ENCODE measurements around the gene SKIC8.
A peak's percentile ranks its signal among the peaks of the same experiment; 100 is the strongest.

Gene SKIC8

DNA sequence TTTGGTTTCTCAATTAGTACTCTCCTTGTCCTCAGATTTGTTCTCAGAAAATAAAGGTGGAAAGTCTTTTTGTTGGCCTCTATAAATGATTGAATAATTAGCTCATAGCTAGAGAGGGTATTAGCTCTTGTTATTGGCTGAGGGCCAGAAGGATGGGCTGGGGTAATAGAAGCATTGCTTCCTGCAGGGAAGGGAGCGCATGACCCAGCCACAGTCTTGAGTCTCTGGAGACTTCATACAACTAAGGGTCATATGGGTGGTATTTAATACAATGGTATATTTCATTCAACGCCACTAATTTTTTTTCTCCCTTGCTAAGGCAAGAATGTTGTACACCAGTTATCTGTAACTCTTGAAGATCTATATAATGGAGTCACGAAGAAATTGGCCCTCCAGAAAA is 26.6 kb downstream of the SKIC8 start:
- Histone ChIP-seq H2AFZ (ENCODE audit: low read length) (no peak overlapping the region), H3K9ac (ENCODE audit: low read length) (no peak overlapping the region), H3K4me1 (ENCODE audit: insufficient read depth, low read length, severe bottlenecking) (peaks cover 2% of the 10 kb centered on the region), H3K79me2 (ENCODE audit: insufficient read depth, low read length) (no peaks in the 10 kb centered on the region; the same call in 1 of the 2 replicates), H3K9me3 (ENCODE audit: low read length) (no peaks in the 10 kb centered on the region), H3K27me3 (ENCODE audit: insufficient read depth, low read length) (no peaks in the 10 kb centered on the region), H4K20me1 (ENCODE audit: insufficient read depth, low read length) (no peaks in the 10 kb centered on the region), H3F3A (ENCODE audit: insufficient read depth, low read length) (no peaks in the 10 kb centered on the region), H3K4me3 (ENCODE audit: low read depth, low read length, poor library complexity, severe bottlenecking) (no peak overlapping the region), H3K27ac (ENCODE audit: low read depth, low read length, poor library complexity, severe bottlenecking) (no peak overlapping the region), H3K36me3 (ENCODE audit: insufficient read depth, low read length) (peaks cover 10% of the 10 kb centered on the region; the same call in 1 of the 2 replicates), H3K9me2 (ENCODE audit: low read depth, low read length) (no peaks in the 10 kb centered on the region), H3K4me2 (ENCODE audit: low read length) (no peak overlapping the region)
- TF ChIP-seq, protein P1, sequence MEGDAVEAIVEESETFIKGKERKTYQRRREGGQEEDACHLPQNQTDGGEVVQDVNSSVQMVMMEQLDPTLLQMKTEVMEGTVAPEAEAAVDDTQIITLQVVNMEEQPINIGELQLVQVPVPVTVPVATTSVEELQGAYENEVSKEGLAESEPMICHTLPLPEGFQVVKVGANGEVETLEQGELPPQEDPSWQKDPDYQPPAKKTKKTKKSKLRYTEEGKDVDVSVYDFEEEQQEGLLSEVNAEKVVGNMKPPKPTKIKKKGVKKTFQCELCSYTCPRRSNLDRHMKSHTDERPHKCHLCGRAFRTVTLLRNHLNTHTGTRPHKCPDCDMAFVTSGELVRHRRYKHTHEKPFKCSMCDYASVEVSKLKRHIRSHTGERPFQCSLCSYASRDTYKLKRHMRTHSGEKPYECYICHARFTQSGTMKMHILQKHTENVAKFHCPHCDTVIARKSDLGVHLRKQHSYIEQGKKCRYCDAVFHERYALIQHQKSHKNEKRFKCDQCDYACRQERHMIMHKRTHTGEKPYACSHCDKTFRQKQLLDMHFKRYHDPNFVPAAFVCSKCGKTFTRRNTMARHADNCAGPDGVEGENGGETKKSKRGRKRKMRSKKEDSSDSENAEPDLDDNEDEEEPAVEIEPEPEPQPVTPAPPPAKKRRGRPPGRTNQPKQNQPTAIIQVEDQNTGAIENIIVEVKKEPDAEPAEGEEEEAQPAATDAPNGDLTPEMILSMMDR (IDR thresholded peaks at IDR 0.05; ENCODE audit: low read length) = no peak
- TF ChIP-seq EZH2 (IDR thresholded peaks at IDR 0.05; ENCODE audit: borderline replicate concordance, low read length) = no peak

DNA sequence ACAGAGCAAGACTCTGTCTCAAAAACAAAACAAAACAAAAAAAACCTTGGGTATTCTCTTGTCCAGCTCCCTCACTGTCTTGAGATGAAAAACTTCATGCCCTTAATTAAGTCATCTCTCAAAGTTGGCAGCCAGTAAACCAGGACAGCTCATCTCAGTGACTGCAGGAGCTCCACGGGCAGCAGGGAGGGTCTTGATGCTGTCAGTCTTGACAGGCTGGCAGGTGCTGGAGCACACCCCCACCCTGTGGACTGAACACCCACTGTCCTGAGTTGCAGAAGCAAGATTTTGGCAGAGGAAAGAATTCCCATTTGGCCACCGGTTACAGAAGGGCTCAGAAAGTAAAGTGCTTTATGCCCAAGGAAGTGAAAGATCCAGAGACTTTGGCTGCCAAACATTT is 27.1 kb downstream of the SKIC8 start:
- H3K27ac ChIP-seq (ENCODE audit: low read depth, low read length, poor library complexity, severe bottlenecking) = no peak overlapping the region
- no peaks in the 10 kb centered on the region for H3K9me3 ChIP-seq (ENCODE audit: low read length)
- H3K9ac ChIP-seq (ENCODE audit: low read length) = no peak overlapping the region
- H3K4me1 ChIP-seq (ENCODE audit: insufficient read depth, low read length, severe bottlenecking) = peaks cover 6% of the 10 kb centered on the region
- no peaks in the 10 kb centered on the region for H3K27me3 ChIP-seq (ENCODE audit: insufficient read depth, low read length)
- no peak overlapping the region for H3K4me2 ChIP-seq (ENCODE audit: low read length)
- no peaks in the 10 kb centered on the region for H3F3A ChIP-seq (ENCODE audit: insufficient read depth, low read length)
- no peaks in the 10 kb centered on the region; the same call in 1 of the 2 replicates for H3K79me2 ChIP-seq (ENCODE audit: insufficient read depth, low read length)
- TF ChIP-seq EZH2 (IDR thresholded peaks at IDR 0.05; ENCODE audit: borderline replicate concordance, low read length) = no peak
- TF ChIP-seq, protein P1 (IDR thresholded peaks at IDR 0.05; ENCODE audit: low read length) = no peak
- H3K36me3 ChIP-seq (ENCODE audit: insufficient read depth, low read length) = peaks cover 10% of the 10 kb centered on the region; the same call in 1 of the 2 replicates
- H3K9me2 ChIP-seq (ENCODE audit: low read depth, low read length) = no peaks in the 10 kb centered on the region
- H3K4me3 ChIP-seq (ENCODE audit: low read depth, low read length, poor library complexity, severe bottlenecking) = no peak overlapping the region
- H2AFZ ChIP-seq (ENCODE audit: low read length) = no peak overlapping the region
- no peaks in the 10 kb centered on the region for H4K20me1 ChIP-seq (ENCODE audit: insufficient read depth, low read length)

DNA sequence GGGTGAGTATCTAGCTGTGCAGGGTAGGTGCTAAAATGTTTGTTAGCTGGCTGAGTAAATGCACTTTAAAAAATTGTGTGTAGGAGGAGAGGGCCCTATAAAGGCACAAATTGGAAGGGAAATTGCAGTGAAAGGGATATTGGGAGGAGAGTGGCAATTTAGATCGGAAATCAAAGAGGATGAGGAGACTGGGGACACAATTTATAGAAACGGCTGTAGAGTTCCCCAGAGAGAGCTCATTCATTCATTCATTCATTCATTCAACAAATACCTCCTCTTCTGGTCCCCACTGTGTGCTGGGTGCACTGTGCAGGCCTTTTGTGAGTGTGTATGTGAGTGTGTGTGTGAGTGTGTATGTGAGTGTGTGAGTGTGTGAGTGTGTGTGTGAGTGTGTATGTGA is 32.6 kb downstream of the SKIC8 start:
- Histone ChIP-seq H3K27ac (ENCODE audit: low read depth, low read length, poor library complexity, severe bottlenecking) (no peak overlapping the region), H3K9me3 (ENCODE audit: low read length) (no peaks in the 10 kb centered on the region), H4K20me1 (ENCODE audit: insufficient read depth, low read length) (no peaks in the 10 kb centered on the region), H3F3A (ENCODE audit: insufficient read depth, low read length) (no peaks in the 10 kb centered on the region), H3K9me2 (ENCODE audit: low read depth, low read length) (no peaks in the 10 kb centered on the region), H3K36me3 (ENCODE audit: insufficient read depth, low read length) (no peaks in the 10 kb centered on the region), H2AFZ (ENCODE audit: low read length) (no peak overlapping the region), H3K79me2 (ENCODE audit: insufficient read depth, low read length) (no peaks in the 10 kb centered on the region; the same call in 1 of the 2 replicates), H3K4me2 (ENCODE audit: low read length) (peak overlapping the region; percentile 54), H3K27me3 (ENCODE audit: insufficient read depth, low read length) (no peaks in the 10 kb centered on the region), H3K4me1 (ENCODE audit: insufficient read depth, low read length, severe bottlenecking) (peaks cover 34% of the 10 kb centered on the region), H3K9ac (ENCODE audit: low read length) (no peak overlapping the region; the same call in 1 of the 2 replicates), H3K4me3 (ENCODE audit: low read depth, low read length, poor library complexity, severe bottlenecking) (peak overlapping the region; percentile 64)
- TF ChIP-seq, protein P1 (IDR thresholded peaks at IDR 0.05; ENCODE audit: low read length) = no peak
- TF ChIP-seq EZH2 (IDR thresholded peaks at IDR 0.05; ENCODE audit: borderline replicate concordance, low read length) = no peak

All from OCI-LY1 (cell line).